Endodermal cell (in vitro differentiated cells): ENCODE results near the gene RNF225. TPM values are rescaled to one million over a fixed set of nuclear protein-coding genes. Genes with fewer than 3 reads are reported as not detected.
A peak's percentile ranks its signal among the peaks of the same experiment; 100 is the strongest.

Experiments
- DNase-seq: peaks from one replicate; pipeline ENCODE4 v3.0.0-alpha.2; 2017
- H3K27ac ChIP-seq: 2 replicates; pipeline ENCODE4 v1.5.1; 2013; ENCODE audit warnings: mild to moderate bottlenecking, low read depth, low read length, moderate library complexity
- H3K27me3 ChIP-seq: 2 replicates; pipeline ENCODE4 v1.6.1; 2013; ENCODE audit warnings: mild to moderate bottlenecking, low read length, moderate library complexity; ENCODE audit not compliant: insufficient read depth, control insufficient read depth, poor library complexity, severe bottlenecking
- H3K36me3 ChIP-seq: 2 replicates; pipeline ENCODE4 v1.7.0; 2013; ENCODE audit warnings: mild to moderate bottlenecking, low read length, moderate library complexity; ENCODE audit not compliant: control insufficient read depth, insufficient read depth
- H3K4me1 ChIP-seq: one replicate; pipeline ENCODE4 v1.7.0; 2013; ENCODE audit warnings: low read length; ENCODE audit not compliant: control insufficient read depth, insufficient read depth
- H3K4me3 ChIP-seq: 2 replicates; pipeline ENCODE4 v1.5.1; 2013; ENCODE audit warnings: mild to moderate bottlenecking, low read length, moderate library complexity
- H3K9ac ChIP-seq: 2 replicates; pipeline ENCODE4 v1.6.1; 2013; ENCODE audit warnings: mild to moderate bottlenecking, low read length, moderate library complexity; ENCODE audit not compliant: poor library complexity, severe bottlenecking; ENCODE audit errors: extremely low read depth
- H3K9me3 ChIP-seq: 2 replicates; pipeline ENCODE4 v1.6.1; 2013; ENCODE audit warnings: mild to moderate bottlenecking, low read length, moderate library complexity; ENCODE audit not compliant: control insufficient read depth
- H3K27ac Mint-ChIP-seq: 2 replicates; pipeline ENCODE4 v1.8.0; 2020; ENCODE audit warnings: mixed read lengths
- H3K27me3 Mint-ChIP-seq: 2 replicates; pipeline ENCODE4 v1.8.0; 2021; ENCODE audit warnings: mild to moderate bottlenecking, mixed read lengths; ENCODE audit not compliant: insufficient read depth
- H3K36me3 Mint-ChIP-seq: 2 replicates; pipeline ENCODE4 v1.8.0; 2020; ENCODE audit warnings: low read depth, mixed read lengths
- H3K4me1 Mint-ChIP-seq: 2 replicates; pipeline ENCODE4 v1.8.0; 2020; ENCODE audit warnings: mixed read lengths
- H3K4me3 Mint-ChIP-seq: 2 replicates; pipeline ENCODE4 v1.8.0; 2020; ENCODE audit warnings: mild to moderate bottlenecking, moderate library complexity, mixed read lengths
- H3K9me3 Mint-ChIP-seq: 2 replicates; pipeline ENCODE4 v1.8.0; 2020; ENCODE audit warnings: mild to moderate bottlenecking, mixed read lengths
- CTCF ChIP-seq: fragments of 200-600 bp; sonication (generic); conservative IDR thresholded peaks from 2 replicates; pipeline ENCODE4 v1.5.0; 2021; ENCODE audit warnings: antibody characterized with exemption, mild to moderate bottlenecking
- WGBS, 2 experiments: methylation state at CpG; one replicate each; pipeline versions ENCODE4 v1.1.5 to v1.1.7; 2013; ENCODE audit warnings: missing lambda C conversion rate in 2 of 2, mixed read lengths in 1 of 2; ENCODE audit not compliant: insufficient coverage in 1 of 2, insufficient read length in 1 of 2; 5-methylcytosine and 5-hydroxymethylcytosine counted together
- total RNA-seq, 2 donors: library from RNA; stranded (reverse); fragmentation: NEBNext Ultra II Directional in 1 of 2; extraction: Animal tissue kit (Norgen Biotek cat#: 25700) in 1 of 2; gene quantifications; 2 replicates in 1 of 2; 3 replicates in 1 of 2; pipeline ENCODE4 v1.2.1, GENCODE V29; 2021

RNF225 gene
- total RNA-seq, 2 donors from 2014 or later, result 0.82 to 0.92 TPM

GRCh38 chr19:58355908-58356765, 39.3 kb upstream of the RNF225 start:
- no peak overlapping the region for H3K4me3 Mint-ChIP-seq
- Histone ChIP-seq H3K4me1 (no peaks in the 10 kb centered on the region), H3K9me3 (no peaks in the 10 kb centered on the region), H3K27ac (no peak overlapping the region), H3K36me3 (no peaks in the 10 kb centered on the region), H3K4me3 (no peak overlapping the region), H3K9ac (no peak overlapping the region), H3K27me3 (no peaks in the 10 kb centered on the region)
- no peaks in the 10 kb centered on the region for H3K9me3 Mint-ChIP-seq
- 97 to 98% methylated on average over 69 to 94 of the region's 94 CpGs for WGBS, 2 experiments
- DNase-seq, result peak; percentile 50
- H3K27me3 Mint-ChIP-seq, result peaks cover 17% of the 10 kb centered on the region
- H3K27ac Mint-ChIP-seq, result no peak overlapping the region
- H3K4me1 Mint-ChIP-seq, result no peaks in the 10 kb centered on the region
- TF ChIP-seq CTCF, result no peak
- H3K36me3 Mint-ChIP-seq, result no peaks in the 10 kb centered on the region

GRCh38 chr19:58356766-58357480, 38.5 kb upstream of the RNF225 start:
- no peaks in the 10 kb centered on the region for H3K36me3 ChIP-seq
- H3K9me3 ChIP-seq, result no peaks in the 10 kb centered on the region
- Mint-ChIP-seq H3K4me1 (no peaks in the 10 kb centered on the region), H3K9me3 (no peaks in the 10 kb centered on the region), H3K27ac (no peak overlapping the region), H3K27me3 (peaks cover 15% of the 10 kb centered on the region), H3K36me3 (no peaks in the 10 kb centered on the region), H3K4me3 (no peak overlapping the region)
- H3K27me3 ChIP-seq, result no peaks in the 10 kb centered on the region
- H3K4me1 ChIP-seq, result no peaks in the 10 kb centered on the region
- H3K9ac ChIP-seq, result no peak overlapping the region
- no peak for TF ChIP-seq CTCF
- peak; percentile 55 for DNase-seq
- 93 to 94% methylated on average over 38 to 75 of the region's 75 CpGs for WGBS, 2 experiments
- H3K4me3 ChIP-seq, result no peak overlapping the region
- no peak overlapping the region for H3K27ac ChIP-seq

- H3K27me3 Mint-ChIP-seq, result peaks cover 11% of the 10 kb centered on the region
- H3K36me3 Mint-ChIP-seq, result no peaks in the 10 kb centered on the region
- no peak for TF ChIP-seq CTCF
- 56 to 82% methylated on average over 8 to 19 of the region's 19 CpGs for WGBS, 2 experiments
- Histone ChIP-seq H3K9ac (no peak overlapping the region), H3K36me3 (no peaks in the 10 kb centered on the region), H3K9me3 (no peaks in the 10 kb centered on the region), H3K4me3 (no peak overlapping the region), H3K4me1 (no peaks in the 10 kb centered on the region), H3K27ac (no peak overlapping the region), H3K27me3 (no peaks in the 10 kb centered on the region)
- H3K4me3 Mint-ChIP-seq, result no peak overlapping the region
- no peaks in the 10 kb centered on the region for H3K9me3 Mint-ChIP-seq
- H3K4me1 Mint-ChIP-seq, result no peaks in the 10 kb centered on the region
- DNase-seq, result peak; percentile 53
- H3K27ac Mint-ChIP-seq, result no peak overlapping the region
Observed at GRCh38 chr19:58357481-58358145, 37.8 kb upstream of the RNF225 start.
